Neural progenitor cell (in vitro differentiated cells): ENCODE results near the gene SCNN1B.

Source experiments
- CTCF ChIP-seq: fragments of 200-600 bp; sonication (generic); IDR thresholded peaks from 2 replicates; pipeline ENCODE4 v1.5.1; 2017; ENCODE audit warnings: antibody characterized with exemption, mild to moderate bottlenecking
- EZH2 ChIP-seq: fragments of 200-600 bp; sonication (generic); IDR thresholded peaks from 2 replicates; pipeline ENCODE4 v1.6.1; 2017; ENCODE audit warnings: antibody characterized with exemption, mild to moderate bottlenecking, moderate library complexity

GRCh38 chr16:23284584-23284983 is 17.5 kb upstream of the SCNN1B start:
- no peak for TF ChIP-seq CTCF
- no peak for TF ChIP-seq EZH2
